A673 (cell line): ENCODE results near the gene ENTHD1. TPM values are rescaled to one million over a fixed set of nuclear protein-coding genes. Genes with fewer than 3 reads are reported as not detected.

Experiments used
- BruUV-seq: library from RNA; stranded (reverse); fragments of 400-500 nt; replicated peaks from 2 replicates; lab custom pipeline; 2021; lab: Mats Ljungman, UMichigan
- CTCF ChIA-PET: fragments of 300-600 bp; sonication (Branson Sonifier 250); formaldehyde crosslinking; loops from one replicate; lab custom pipeline; 2022; ENCODE audit warnings: antibody characterized with exemption; lab: Charles Lee
- POLR2A ChIA-PET: fragments of 300-600 bp; sonication (Branson Sonifier 250); formaldehyde crosslinking; loops from one replicate; lab custom pipeline; 2022; ENCODE audit warnings: antibody characterized with exemption; ENCODE audit not compliant: low non-redundant PET; lab: Charles Lee
- DNase-seq: peaks from one replicate; pipeline ENCODE4 v3.0.0-alpha.2; 2015; ENCODE audit warnings: low spot score
- H3K27ac ChIP-seq: fragments of 200-600 bp; sonication (generic); 2 replicates; pipeline ENCODE4 v1.5.1; 2016; ENCODE audit warnings: mixed run types, low read depth, mild to moderate bottlenecking, mixed read lengths, antibody characterized with exemption, low read length; ENCODE audit not compliant: poor library complexity, severe bottlenecking
- H3K27me3 ChIP-seq: fragments of 200-600 bp; sonication (generic); replicated peaks from 2 replicates; pipeline ENCODE4 v1.6.1; 2017; ENCODE audit warnings: mixed run types, low read depth, mild to moderate bottlenecking, mixed read lengths, antibody characterized with exemption, low read length; ENCODE audit not compliant: insufficient read depth, poor library complexity
- H3K36me3 ChIP-seq: fragments of 200-600 bp; sonication (generic); 2 replicates; pipeline ENCODE4 v1.6.1; 2016; ENCODE audit warnings: mixed run types, mild to moderate bottlenecking, mixed read lengths, antibody characterized with exemption, low read length; ENCODE audit not compliant: insufficient read depth, poor library complexity, severe bottlenecking
- H3K4me1 ChIP-seq: fragments of 200-600 bp; sonication (generic); 2 replicates; pipeline ENCODE4 v1.6.1; 2017; ENCODE audit warnings: mixed run types, mild to moderate bottlenecking, mixed read lengths, antibody characterized with exemption, low read length; ENCODE audit not compliant: insufficient read depth, poor library complexity, severe bottlenecking
- H3K4me3 ChIP-seq: fragments of 200-600 bp; sonication (generic); 2 replicates; pipeline ENCODE4 v1.5.1; 2016; ENCODE audit warnings: low read depth, mixed run types, mild to moderate bottlenecking, mixed read lengths, low read length; ENCODE audit not compliant: poor library complexity, severe bottlenecking
- H3K9me3 ChIP-seq: fragments of 200-600 bp; sonication (generic); 2 replicates; pipeline ENCODE4 v1.6.1; 2016; ENCODE audit warnings: mixed run types, low read depth, mild to moderate bottlenecking, mixed read lengths, antibody characterized with exemption, low read length; ENCODE audit not compliant: poor library complexity, severe bottlenecking
- CTCF ChIP-seq: fragments of 300-800, 200-600 bp; sonication (generic); conservative IDR thresholded peaks from 2 replicates; pipeline ENCODE4 v1.5.1; 2017; ENCODE audit warnings: low read depth, mild to moderate bottlenecking, antibody characterized with exemption, low read length, moderate library complexity, mixed read lengths
- EZH2 ChIP-seq: fragments of 200-600 bp; sonication (generic); IDR thresholded peaks from 2 replicates; pipeline ENCODE4 v1.6.1; 2017; ENCODE audit warnings: borderline replicate concordance, low read depth, mild to moderate bottlenecking, mixed read lengths, antibody characterized with exemption, low read length; ENCODE audit not compliant: poor library complexity, severe bottlenecking
- intact Hi-C: fragments of 100-400 bp; cut with micrococcal nuclease; formaldehyde crosslinking; loops from one replicate; pipeline ENCODE4 v1.10.0; 2022; ENCODE audit not compliant: unreplicated experiment
- total RNA-seq: library from RNA; stranded (reverse); gene quantifications from 2 replicates; pipeline ENCODE4 v1.2.3, GENCODE V29; 2021

ENTHD1 gene
- total RNA-seq, 1 experiment from 2014 or later = not detected

- DNase-seq = no peak
- Histone ChIP-seq H3K27me3 (peaks cover 45% of the 10 kb centered on the region), H3K27ac (no peak overlapping the region), H3K4me1 (no peaks in the 10 kb centered on the region), H3K4me3 (no peak overlapping the region), H3K36me3 (no peaks in the 10 kb centered on the region), H3K9me3 (no peaks in the 10 kb centered on the region)
- ChIA-PET CTCF (no interaction called here), POLR2A (no interaction called here)
- TF ChIP-seq CTCF (no peak), EZH2 (no peak)
- BruUV-seq = no TSS peak
- intact Hi-C loops = loop anchor here (10.0 kb wide), 1 partner anchor 260 kb away; no protein-coding TSS in a partner anchor
Measured at GRCh38 chr22:39805117-39805516, 88.4 kb downstream of the ENTHD1 start.

- Histone ChIP-seq H3K9me3 (peaks cover 7% of the 10 kb centered on the region), H3K4me1 (no peaks in the 10 kb centered on the region), H3K27me3 (peaks cover 34% of the 10 kb centered on the region), H3K4me3 (no peak overlapping the region), H3K36me3 (no peaks in the 10 kb centered on the region), H3K27ac (no peak overlapping the region)
- ChIA-PET POLR2A (no interaction called here), CTCF (no interaction called here)
- no TSS peak for BruUV-seq
- intact Hi-C loops = loop anchor here (10.0 kb wide), 1 partner anchor 258 kb away; no protein-coding TSS in a partner anchor
- no peak for DNase-seq
- TF ChIP-seq CTCF (no peak), EZH2 (no peak)
Measured at GRCh38 chr22:39802682-39803081, 90.9 kb downstream of the ENTHD1 start.

- Histone ChIP-seq H3K27me3 (peaks cover 26% of the 10 kb centered on the region), H3K4me1 (no peaks in the 10 kb centered on the region), H3K4me3 (no peak overlapping the region), H3K9me3 (peaks cover 16% of the 10 kb centered on the region), H3K36me3 (no peaks in the 10 kb centered on the region), H3K27ac (no peak overlapping the region)
- TF ChIP-seq EZH2 (no peak), CTCF (no peak)
- intact Hi-C loops = loop anchor here (10.0 kb wide), 1 partner anchor 256 kb away; no protein-coding TSS in a partner anchor
- CTCF ChIA-PET = no interaction called here
- no TSS peak for BruUV-seq
- DNase-seq = no peak
- POLR2A ChIA-PET = no interaction called here
Measured at GRCh38 chr22:39800790-39801520, 92.6 kb downstream of the ENTHD1 start.
